ENCODE measurements around the gene NUDT3.
A peak's percentile ranks its signal among the peaks of the same experiment; 100 is the strongest.
"Not testable (repeated sequence)": the region's sequence is repeated elsewhere in the genome, so short reads cannot be mapped to it uniquely, and the experiment has no call there.

Gene NUDT3

DNA sequence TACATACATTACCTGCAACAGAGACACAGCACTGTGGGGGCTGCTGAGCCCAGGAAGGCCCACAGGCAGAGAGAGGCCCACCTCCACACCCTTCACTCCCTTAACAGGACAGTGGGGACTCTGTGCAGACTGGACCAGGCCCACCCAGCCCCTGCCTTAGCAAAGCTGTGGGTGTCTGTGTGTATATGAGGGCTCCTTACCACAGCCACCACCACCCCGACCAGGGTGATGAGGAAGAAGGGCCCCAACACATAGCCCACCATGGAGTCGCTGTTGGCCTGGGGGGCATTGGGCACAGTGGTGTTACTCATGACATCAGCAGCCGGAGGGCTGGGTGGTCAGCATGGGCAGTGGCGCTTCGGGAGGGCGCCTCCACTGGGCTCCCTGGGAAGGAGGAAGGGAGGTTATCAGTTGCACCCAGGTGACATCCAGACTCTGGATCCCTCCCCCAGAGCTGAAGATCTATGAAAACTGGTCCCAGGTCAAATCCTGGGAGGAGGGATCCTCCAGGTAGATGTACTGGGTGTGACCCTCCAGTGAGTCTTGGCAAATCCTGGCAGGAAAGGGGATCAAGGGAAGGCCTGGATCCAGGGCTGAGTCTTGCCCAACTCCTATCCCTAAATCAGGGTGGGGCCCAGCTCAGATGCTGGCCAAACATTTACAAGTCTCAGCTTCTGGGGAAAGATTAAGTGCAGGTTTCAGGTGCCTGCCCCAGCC lies 144.8 kb downstream of the NUDT3 start:
- no peak for DNase-seq

DNA sequence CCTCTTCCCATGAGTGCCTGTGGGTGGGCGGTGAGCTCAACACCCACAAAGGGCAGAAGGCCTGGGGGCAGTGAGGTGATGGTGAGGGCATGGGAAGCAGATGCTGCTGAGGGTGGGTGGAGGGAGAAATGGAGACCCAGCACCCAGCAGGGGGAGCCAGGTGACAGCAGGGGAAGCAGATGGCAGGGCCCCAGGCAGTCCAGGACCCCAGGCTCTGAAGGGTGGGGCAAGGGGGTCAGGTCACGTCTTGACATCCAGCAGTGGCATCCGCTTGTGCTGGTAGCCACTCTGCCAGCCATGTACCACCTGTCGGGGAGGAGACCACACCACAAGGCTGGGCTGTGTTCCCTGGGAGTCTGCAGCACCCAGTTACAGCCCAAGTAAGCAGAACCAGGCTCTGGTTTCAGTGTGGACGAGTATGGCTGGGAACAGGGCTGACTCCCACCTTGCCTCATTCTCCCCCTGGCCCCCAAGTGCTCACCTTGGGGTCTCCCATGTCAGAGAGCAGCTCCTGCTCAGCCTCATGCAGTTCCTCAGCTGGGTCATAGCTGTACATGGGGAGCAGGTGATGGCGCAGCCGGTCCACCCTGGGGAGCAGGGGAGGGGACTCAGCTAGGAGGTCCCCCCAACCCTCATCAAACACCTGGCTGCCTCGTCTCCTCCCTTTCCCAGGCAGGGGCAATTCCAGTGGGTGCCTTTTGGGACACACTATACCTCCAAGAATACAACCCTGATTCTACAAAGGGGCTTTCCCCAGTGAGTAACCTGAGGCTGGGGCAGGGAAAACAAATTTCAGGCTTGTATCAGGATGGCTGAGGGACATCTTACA lies 145.7 kb downstream of the NUDT3 start:
- peak; percentile 72 for DNase-seq

GRCh38 chr6:34246249-34246562 lies 146.3 kb downstream of the NUDT3 start:
- no peak for DNase-seq

- DNase-seq, result not testable (repeated sequence)
These were observed 146.7 kb downstream of the NUDT3 start for GRCh38 chr6:34245761-34246140.

- not testable (repeated sequence) for DNase-seq
These were observed 147.3 kb downstream of the NUDT3 start for GRCh38 chr6:34245032-34245760.

DNA sequence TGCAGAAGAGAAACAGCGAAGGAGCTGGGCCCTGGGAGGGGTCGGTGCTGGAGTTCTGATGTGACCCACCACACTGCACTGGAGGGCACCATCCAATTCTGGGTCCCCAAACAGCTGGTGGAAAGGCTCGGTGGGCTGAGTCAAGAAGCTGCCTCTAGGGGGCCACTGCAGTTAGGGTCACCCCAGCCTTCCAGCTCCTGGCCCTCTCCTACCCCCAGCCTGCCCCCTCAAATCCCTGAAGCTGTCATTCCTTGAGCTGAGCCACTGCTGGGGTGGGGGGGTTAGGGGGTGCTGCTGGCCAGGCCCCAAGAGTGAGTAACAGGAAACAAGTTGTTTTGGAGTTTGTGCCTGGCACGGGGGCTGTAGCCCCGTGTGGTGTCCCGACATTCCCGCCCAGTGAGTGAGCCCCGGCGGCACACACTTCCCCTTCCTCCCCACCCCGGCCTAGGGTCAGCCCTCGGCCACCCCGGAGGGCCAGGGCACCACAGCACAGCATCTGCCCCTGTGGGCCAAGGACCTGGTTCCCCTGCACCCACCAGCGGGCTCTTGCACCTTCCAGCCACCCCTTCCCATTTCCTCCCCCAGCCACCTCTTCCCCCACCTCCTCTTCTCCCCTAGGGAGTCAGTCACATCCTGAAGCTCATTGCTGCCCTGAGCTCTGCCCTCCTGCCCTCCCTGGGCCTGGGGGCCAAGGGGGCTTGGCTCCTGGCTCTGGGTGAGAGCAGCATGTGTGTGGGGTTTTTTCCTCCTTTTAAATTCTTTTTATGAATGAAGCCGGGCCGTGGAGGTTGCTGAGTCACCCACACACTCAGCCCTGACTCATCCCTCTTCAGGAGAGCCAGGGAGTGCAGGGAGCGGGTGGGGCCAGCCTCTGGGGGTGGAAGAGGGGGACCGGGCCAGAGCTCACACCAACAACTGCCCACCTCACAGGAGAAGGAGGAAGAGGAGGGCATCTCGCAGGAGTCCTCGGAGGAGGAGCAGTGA lies 148.3 kb downstream of the NUDT3 start:
- peak; percentile 81 for DNase-seq

DNA sequence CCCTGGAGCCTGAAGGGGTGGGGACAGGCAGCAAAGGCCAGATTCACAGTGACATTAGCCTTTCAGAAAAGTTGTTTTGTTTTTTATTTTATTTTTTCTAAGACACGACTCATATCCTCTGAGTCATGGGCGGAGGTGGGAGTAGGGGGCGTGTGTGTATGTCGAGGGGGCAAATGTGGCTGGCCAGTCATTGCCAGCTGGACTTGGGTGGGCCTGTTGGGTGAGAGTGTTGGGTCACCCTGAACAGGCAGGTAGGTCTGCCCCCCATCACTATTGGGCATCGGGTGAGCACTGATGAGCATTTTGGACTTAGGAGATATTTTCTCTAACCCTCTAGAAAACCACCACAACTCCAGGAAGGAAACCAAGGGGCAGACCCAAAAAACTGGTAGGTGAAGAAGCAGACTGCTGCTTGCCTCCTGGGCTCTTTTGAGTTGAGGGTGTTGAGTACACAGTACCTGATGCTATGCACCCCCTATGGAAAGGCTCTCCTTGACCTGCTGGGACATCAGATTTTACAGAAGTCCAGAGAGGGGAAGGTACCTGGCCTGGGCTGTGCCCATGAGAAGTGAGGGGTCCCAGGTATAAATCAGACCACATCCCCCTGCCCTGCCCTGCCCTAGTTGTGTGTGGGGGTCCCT lies 149.2 kb downstream of the NUDT3 start:
- DNase-seq, result no peak

- no peak for DNase-seq
These were observed 150.0 kb downstream of the NUDT3 start for GRCh38 chr6:34242252-34243130.

GRCh38 chr6:34241351-34242215 lies 150.9 kb downstream of the NUDT3 start:
- no peak for DNase-seq

- no peak for DNase-seq
These were observed 151.9 kb downstream of the NUDT3 start for GRCh38 chr6:34240329-34241248.

GRCh38 chr6:34239893-34240292 lies 152.6 kb downstream of the NUDT3 start:
- DNase-seq, result no peak

DNA sequence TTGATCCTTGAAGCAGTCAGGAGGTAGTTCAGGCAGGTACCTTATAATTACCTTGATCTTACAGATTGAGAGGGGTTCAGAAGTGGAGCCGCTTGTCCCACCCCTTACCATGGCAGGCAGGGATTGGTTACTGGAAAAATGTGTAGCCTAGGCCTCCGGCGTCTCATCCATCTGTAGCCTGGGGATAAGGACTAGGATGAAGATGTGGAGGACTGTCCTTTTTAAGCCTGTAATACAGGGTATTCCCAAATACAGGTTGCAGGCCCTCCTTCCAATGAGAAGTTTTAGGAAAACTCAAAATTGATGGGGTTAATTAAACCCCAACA lies 153.0 kb downstream of the NUDT3 start:
- no peak for DNase-seq

GRCh38 chr6:34238585-34239499 lies 153.6 kb downstream of the NUDT3 start:
- no peak for DNase-seq

DNA sequence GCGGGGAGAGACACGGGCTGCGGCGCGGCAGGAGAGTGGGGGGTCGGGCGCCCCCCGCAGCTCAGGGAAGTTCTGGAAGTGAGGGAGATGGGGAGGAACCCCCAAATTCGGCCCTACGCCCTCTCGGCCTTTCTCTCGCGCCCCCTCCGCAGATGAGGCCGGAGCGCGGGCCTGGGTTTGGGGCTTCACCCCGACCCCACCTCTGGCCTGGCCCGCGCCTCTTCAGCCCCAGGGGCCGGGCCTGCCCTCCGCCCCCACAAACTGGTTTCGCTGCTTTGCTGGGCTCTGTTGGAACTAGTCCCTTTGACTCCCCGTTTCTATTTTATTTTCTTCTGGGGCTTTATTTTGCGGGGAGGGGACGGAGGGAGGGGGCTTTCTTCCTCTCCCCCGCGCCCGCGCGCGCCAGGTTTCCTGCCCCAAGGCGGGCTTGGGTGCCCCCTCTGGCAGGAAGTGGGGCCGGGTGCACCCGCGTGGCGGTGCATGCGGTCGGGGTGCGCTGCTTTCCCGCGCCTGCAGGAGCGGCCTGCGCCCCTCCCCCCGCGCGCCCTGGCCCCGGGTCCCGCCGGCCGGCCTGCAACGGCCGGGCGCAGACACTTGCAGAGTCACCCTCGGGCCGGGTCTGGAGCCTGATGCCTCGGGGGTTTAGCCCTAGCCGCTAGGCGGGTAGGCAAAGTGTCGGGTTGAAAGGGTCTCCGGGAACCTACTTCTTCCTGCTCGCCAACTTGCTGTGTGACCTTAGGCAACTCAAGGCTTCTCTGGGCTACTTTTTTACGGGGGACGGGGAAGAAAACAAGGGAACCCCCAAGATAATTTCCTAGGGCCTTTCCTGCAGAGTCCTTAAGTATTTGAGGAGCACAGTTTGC lies 154.5 kb downstream of the NUDT3 start:
- DNase-seq, result peak; percentile 85

DNA sequence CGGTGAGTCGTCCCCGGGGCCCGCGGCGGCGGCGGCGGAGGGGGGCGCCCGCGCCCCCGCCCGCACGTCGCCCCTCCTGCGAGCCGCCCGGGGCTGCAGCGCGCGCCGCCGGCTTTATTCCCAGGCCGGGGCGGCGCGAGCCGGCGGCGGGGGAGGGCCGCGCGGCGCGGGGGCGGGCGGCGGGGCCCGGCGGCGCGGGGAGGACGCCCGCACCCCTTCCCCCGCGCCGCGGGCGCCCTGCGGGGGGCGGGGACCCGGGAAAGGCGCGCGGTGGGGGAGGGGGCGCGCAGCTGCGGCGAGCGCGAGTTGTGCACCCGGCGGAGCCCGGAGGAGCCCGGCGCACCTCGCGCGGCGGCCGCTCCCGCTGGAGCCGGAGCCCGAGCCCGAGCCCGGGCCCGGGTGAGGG lies 155.2 kb downstream of the NUDT3 start:
- DNase-seq, result peak; percentile 46

GRCh38 chr6:34236443-34237315 lies 155.8 kb downstream of the NUDT3 start, which contains the start of gene HMGA1:
Gene HMGA1, plus strand, starts transcription at chr6:34236873. Its CDS starts 3,908 bp downstream, at chr6:34240781.
- DNase-seq, result peak; percentile 93

All from activated CD4-positive, alpha-beta T cell treated with anti-CD3 and anti-CD28 coated beads for 48 hours (primary cell).